HG03045 (cell line): ENCODE data around the gene SLC44A5.

Experiments
- ATAC-seq: cut with Tn5 transposase; IDR thresholded peaks from one replicate; pipeline ENCODE4 v1.9.1; 2021; ENCODE audit warnings: mild to moderate bottlenecking, moderate library complexity; ENCODE audit not compliant: unreplicated experiment

Gene SLC44A5

DNA sequence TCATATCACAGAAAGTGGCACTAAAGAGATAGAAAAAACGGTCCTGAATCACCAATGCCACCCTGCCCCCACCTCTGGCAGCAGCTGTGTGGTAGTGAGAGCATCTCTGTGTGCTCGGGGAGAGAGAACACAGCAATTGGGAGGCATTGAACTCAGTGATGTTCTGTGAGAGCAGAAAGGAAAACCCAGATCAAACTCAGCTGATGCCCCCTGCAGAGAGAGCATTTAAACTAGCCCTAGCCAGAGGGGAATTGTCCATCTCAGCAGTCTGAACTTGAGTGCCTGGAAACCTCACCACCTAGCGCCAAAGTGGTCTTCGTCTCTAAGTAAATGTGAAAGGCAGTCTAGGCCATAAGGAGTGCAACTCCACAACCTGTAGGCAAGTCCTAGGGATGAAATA, 21.3 kb downstream of the SLC44A5 start:
- no peak for ATAC-seq

DNA sequence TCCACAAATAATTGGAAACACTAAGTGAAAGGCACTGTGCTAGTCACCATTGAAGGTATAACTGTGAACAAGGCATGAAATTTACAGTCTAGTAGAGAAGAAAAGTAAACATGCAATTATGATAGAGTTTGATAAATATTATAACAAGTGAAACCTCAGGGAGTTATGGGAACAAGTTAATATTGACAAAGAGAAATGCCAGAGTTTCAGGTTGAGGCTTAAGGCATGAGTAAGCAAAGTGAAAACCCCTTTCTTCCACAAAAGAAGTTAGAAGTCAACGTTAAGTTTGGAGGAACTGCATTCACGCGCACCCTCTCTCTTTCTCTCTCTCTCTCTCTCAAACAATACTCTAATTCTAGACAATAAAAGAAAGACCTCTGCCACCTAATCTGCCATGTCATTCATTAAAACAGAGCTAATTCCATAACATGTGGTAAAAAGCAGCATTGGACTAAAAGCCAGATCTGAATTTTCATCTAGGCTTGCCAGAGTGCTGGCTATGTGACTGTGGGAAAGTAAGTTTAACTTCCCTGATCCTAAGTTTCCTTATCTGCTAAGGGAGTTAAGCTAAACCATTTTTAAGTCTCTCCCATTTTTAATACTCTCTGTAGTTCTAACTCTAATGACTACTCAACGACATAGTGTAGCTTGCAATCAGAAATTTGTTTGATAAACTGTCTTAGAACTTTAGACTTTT, 22.0 kb downstream of the SLC44A5 start:
- no peak for ATAC-seq

DNA sequence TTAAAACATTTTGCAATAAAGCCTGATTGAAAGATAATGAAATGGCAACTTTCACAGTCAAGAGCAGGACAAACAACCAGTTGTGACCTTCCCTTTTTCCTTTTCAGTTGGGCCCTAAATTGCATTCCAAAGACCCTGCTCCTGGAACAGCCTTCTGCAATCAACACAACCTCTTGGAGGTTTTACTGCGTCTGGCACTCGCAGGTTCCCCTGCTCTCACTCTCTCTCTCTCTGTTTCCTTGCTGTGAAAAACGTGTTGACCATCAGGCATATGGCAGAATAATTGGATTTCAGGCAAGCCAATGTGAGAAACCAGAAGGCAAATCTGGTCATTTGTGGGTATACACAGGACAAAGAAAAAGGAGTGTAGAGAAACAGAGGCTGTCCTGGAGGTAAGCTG, 23.2 kb downstream of the SLC44A5 start:
- no peak for ATAC-seq

DNA sequence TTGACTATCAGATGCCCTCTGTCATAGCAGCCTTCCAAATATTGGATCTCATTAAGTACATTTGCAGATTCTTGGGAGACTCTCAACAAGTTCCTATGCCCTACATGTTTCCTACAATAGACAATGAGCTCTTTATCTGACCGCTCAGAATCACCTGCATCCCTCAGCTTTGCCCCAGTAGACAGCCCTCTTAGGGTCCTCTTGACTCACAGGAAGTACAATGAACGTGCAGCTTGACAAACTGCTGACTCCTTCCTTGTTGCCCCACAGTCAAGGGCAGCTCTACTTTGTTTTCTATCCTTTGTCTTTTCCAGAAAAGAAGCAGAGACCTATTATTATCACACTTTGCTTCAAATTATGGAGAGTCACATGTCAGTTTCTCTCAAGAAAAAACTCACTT, 27.6 kb downstream of the SLC44A5 start:
- no peak for ATAC-seq

DNA sequence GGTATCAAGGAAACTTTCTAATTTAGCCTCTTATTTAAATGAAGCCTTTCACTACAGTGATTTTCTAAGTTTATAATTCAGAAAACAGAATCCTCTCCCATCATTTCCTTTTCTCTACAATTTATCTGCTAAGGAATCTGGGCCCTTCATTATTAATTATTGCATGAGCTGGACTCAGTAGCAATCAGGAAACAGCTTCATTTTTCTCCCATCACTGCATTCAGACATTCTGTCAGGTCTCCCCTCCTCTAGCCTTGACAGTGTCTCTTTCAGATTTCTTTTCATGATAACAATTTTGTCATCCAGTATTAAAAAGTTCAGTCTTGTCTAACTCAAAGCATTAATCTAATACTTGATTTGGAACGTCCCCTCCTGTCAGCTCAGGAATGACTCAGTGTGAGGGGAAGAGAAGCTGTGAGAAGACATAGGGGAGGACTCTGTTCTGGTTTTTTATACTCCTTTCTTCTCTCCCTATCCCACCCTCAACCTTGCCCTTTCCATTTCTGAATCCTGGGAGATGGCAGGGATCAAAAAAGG, 28.1 kb downstream of the SLC44A5 start:
- ATAC-seq = no peak

DNA sequence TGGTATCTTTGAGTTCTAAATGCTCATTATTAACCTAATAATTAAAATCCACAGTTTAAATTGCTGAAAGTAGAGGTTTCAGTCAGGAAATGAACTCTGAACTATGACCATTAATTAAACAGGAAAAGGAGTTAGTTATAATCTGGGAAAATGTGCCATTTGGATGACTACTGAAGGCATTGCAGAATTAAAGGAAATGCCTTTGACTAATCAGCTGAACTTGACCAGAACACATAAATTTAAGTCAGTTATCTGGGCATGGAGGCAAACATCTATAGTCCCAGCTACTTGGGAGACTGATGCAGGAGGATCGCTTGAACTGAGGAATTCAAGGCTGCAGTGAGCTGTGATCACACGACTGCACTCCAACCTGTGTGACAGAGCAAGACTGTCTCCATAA, 31.9 kb downstream of the SLC44A5 start:
- no peak for ATAC-seq

DNA sequence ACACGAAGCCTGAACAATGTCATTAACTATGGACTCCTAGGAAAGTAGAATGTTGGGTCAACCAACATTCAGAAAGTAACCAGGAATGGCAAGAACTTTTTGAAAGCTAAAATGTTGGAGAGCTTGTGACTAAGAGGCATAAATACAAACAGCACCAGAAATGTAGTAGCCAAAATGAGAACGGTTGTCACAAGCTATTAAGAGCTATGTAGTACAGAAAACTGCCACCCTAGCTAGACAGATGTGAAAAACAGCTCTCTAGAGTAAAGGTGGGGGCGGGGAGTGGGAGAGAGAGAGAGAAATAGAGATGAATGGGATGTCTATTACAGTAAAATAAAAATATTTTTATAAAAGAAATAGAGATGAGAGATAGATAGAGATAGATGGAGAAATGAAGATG, 35.1 kb downstream of the SLC44A5 start:
- no peak for ATAC-seq

DNA sequence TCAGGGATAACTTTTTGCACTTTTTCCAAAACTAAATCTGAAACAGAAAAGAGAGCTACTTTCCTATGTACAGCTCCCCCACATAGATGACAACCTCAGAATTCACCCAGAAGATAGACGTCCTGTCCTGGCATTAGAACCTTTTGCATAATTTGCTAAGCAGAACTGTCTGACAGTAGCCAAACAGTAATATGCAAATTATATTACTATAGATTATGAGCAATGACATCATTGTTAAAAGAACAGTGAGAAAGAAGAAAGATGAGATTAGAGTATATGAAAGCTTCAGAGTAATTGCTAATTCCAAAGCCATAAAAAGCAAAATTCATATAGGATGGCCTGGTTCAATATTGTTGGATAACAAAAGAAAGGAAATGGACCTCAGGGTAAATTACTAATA, 43.7 kb downstream of the SLC44A5 start:
- no peak for ATAC-seq

DNA sequence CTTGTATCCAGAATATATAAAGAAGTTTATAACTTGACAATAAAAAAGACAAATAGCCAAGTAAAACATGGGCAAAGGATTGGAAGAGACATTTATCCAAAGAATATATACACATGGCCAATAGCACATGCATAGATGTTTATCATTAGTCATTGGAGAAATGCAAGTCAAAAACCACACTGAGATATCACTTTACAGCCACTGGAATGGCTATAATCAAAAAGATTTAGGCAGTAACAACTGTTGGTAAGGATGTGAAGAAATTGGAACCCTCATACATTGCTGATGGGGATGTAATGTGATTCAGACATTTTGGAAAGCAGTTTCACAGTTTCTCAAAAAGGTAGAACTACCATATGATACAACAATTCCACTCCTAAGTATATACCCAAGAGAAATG, 51.1 kb downstream of the SLC44A5 start:
- ATAC-seq = no peak

DNA sequence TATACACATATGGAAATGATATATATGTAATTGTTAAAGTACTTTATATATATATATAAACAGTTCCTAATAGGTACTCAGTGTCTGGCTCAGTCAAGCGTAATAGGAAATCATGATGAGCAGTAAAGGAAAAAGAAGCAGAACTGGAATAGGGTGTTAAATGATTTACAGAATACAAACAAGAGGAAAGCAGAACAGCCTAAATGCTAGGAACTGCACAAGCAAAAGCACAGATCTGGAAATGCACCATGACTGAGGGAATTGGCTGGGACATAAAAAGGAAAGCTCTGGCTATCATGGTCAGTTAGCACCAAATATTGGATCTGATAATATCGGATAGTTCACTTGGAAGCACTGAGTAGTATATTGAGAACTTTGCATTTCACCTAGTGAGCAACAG, 51.8 kb downstream of the SLC44A5 start:
- no peak for ATAC-seq

DNA sequence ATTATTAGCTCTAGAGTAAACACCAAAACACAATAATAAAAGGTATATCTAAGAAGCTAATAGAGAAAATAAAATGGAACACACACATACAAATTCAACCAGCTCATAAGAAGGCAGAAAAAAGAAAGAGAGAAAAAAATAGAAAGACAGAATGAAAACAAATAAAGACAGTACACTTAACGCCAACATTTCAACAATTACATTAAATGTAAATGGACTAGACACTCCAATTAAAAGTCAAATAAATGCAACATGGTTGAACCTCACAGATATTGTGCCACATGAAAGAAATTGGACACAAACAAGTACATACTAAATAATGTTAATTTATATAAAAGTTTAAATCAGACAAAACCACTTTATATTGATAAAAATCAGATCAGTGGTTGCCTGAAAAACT, 56.0 kb downstream of the SLC44A5 start:
- ATAC-seq = no peak

DNA sequence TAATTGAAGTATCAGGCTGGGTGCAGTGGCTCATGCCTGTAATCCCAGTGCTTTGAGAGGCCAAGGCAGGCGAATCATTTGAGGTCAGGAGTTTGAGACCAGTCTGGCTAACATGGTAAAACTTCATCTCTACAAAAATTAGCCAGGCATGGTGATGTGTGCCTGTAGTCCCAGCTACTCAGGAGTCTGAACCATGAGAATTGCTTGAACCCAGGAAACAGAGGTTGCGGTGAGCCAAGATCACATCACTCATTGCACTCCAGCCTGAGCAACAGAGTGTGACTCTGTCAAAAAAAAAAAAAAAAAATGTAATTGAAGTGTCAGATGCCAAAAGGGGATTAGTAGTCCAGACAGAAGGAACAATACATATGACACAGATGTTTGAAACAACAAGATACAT, 56.7 kb downstream of the SLC44A5 start:
- no peak for ATAC-seq

DNA sequence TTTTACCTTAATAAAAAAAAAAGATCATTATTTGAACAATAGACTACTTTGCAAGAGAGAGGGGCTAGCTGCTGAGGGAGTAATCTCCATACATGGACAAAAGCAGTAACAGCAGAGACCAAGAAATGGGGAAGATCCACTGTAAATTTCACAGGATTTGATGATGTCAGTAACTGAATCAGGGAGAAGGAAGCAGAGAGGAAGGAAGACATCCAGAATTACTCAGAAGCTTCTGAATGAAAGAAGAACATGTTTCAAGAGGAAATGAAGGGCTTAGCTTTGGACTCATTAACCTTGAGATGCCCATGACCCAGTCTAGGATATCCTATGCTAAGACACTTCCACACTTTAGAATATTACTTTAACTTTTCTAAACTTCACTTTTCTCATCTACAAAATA, 60.4 kb downstream of the SLC44A5 start:
- ATAC-seq = no peak

DNA sequence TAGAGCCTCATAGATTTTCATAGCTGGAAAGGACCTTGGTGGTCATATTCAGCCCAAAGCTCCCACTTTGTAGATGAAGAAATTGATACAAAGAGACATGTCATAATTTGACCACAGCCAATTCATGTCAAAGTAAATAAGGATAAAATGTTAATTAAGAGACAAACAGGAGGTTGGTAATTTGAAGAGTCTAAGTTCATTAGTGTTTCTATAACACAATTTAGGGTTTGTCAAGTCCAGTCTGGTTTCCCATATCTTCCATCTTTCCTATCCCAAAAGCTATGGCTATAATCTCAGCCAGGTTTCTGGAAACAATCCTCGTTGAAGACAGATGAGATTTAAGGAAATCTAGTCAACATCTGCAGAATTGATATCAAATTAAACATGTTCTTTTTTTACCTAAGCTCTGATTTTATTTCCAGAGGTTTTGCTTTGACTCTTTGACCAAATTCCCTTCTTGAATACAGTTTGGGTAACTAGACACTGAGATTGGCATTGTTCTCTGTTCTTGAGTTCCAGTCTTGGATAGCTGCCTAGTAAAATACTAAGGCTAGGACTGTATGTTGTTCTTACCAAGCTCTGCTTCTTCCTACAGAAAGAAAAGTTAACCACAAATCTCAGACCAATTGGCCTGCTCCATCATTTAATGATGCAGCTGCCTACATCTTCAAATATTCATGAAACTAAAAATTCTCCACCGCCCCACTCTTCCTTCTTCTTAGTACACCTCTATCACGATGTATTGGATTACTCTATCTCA, 62.0 kb downstream of the SLC44A5 start:
- no peak for ATAC-seq

DNA sequence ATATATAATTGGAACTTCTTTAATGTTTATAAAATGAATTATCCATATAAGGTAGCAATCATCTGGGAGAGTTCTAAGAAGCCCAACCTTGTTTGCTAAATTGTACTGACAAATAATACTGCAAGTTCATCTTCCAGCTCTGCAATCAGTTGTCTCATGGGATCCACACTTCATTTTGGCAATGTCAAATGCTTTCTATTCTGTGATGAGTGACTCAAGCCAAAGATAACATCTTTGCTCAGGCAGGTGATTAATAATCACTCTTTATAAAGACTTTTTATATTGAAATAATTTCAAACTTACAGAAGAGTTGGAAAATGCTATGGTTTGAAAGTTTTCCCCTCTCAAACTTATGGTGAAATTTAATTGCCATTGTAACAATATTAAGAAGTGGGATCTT, 67.2 kb downstream of the SLC44A5 start:
- ATAC-seq = no peak

DNA sequence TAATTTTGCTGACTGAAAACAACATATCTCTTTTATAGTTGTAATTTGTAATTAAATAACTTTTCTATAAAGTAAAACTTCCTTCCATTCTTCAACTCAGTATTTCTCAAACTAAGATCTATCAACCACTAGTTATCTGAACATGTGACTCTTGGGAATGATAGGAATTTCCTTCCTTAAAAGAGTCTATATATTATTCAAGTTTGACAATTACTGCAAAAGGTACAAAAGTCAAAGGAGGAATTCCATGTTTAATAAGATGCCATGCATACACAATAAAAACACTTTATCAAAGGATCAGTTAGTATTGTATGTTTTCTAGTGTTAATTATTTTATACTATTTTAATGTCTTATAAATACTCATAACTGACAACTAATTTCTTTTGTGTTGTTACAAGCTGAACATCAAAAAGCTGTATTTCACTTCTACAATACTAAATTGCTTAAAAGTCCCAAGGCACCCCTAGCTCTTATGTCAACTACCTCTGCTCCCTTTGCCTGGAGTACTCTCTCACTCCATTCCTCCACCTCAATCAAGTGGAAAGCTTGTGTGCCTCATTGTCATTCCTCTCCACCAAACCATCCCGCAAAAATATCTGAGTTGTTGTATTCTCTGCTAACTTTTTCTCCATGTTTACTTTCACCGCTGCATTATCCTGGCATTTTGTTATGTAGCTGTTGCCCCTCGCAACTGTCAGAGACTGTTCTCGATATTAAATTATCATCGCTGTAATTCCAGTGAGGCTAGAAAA, 67.9 kb downstream of the SLC44A5 start:
- no peak for ATAC-seq

DNA sequence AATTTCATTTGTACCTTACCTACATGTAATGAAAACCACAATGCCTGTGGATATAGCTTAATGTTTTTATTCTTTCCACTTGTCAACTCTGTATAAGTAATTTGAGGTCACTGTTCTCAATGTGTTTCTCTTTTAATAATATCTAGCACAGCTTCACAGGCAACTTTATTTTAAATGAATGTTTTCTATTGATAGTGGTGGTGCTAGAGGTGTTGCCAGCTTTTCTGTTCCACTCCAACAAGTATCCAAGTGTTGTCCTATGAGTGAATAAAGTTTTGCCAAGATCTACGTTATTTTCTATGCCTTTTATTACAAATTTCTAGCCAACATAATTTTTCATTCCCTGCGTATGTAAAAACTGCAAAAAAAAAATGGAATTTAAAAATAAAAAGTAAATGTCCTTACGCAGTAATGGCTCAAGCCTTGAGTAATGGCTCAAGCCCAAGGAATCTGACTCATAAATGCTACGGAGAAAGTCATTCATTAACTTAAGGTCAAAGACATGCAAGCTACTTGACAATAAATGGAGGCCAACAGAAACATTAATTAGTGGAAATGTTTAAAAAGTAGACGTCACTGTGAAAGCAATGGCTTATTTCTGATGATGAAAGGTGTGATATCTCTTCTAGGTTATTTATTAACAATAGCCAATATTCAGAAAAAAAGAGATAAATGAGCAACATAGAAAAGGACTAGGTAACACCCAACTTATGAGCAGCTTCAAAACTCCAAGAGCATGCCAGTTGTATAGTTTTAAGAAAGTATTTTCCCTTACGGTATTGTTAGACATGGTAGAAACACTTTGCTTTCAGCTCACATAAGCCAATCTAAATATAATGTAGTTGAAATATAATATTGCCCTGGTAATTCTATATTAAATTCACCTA, 71.4 kb downstream of the SLC44A5 start:
- ATAC-seq = no peak

DNA sequence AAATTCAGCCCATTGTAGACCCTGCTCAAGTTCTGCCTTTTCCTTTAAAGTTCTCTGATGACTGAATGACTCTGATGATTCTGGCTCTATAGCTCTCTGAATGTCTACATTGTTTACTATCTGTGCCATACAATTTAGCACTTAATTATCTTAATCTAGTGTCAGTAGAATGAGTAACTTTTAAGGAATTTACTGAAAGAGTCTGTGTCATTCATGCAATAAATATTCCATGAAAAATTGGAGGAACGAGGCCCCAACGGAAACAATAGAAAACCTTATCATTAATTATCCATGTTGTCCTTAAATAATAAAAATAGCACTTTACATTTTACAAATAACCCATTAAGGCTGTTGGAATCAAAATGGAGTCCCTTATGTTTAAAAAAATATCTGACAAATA, 77.8 kb downstream of the SLC44A5 start:
- no peak for ATAC-seq

DNA sequence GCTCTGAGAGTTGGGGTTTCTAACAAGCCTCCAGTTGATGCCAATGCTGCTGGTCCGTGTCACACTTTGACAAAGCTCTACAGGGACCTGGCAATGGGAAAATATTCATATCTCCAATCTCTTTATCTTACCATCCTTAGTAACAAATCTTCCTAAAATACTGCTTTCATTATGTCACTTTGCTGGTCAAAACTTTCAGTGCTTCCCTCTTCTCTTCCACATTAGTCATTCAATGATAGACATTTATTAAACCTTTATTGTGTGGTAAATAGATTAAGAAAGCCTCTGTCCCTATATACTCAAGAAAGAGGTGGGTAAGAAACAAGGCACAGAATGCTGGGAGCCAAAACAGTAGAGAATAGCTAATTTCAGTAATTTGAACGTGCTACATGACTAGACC, 79.3 kb downstream of the SLC44A5 start:
- no peak for ATAC-seq

DNA sequence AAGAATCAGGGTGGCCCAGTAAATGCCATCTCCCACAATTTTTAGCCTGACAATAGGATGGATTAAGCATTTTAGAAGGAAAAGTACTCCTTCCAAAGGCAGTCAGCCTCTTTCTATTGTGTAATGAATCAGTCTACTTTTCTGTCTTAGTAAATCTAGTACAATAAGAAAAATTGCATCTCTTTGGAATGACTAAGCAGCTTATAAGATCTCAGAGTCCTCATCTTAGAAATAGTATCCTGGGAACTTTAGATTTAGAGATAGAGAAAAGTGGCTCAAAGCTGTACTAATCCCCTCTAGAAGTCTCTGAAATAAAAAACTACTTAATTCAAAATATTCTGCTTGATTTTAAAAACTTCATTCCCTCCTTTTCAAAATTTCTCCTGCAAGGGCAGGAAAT, 81.4 kb downstream of the SLC44A5 start:
- ATAC-seq = no peak

DNA sequence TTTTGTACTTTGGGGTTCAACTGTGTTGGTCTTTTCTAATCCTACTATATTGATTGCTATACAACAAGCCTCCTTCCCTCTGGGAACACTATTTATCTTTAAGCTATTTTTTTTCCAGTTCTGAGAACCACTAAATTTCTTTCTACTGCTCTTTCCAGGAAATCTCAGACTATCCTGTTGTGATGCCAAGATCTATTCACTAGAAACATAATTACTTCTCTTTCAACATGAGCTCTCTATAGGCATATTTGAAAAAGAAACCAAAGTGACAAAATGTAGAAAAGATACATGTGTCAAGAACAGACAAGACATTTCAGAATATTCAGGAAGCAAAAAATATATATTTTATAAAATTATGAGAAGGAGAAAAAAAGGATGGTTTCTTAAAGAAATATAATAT, 82.9 kb downstream of the SLC44A5 start:
- no peak for ATAC-seq
